Suppressor macrophage treated with lipopolysaccharide for 1 hour (primary cell): ENCODE data around the gene ABCA9.
"Not testable (repeated sequence)": the region's sequence is repeated elsewhere in the genome, so short reads cannot be mapped to it uniquely, and the experiment has no call there.

ENCODE experiments used
- DNase-seq, 3 donors: peaks; one replicate each; pipeline ENCODE4 v3.0.0-alpha.2; 2020 to 2022

The ABCA9 gene

GRCh38 chr17:69042308-69042707 is 18.4 kb downstream of the ABCA9 start:
- DNase-seq: no peak

- DNase-seq: no peak
These were observed 28.9 kb downstream of the ABCA9 start for GRCh38 chr17:69031839-69032238.

GRCh38 chr17:69030169-69030568 is 30.6 kb downstream of the ABCA9 start:
- DNase-seq: no peak

- DNase-seq: no peak
These were observed 42.0 kb downstream of the ABCA9 start for GRCh38 chr17:69018687-69019086.

- DNase-seq: no peak
These were observed 42.6 kb downstream of the ABCA9 start for GRCh38 chr17:69018022-69018615.

- no peak for DNase-seq
These were observed 45.1 kb downstream of the ABCA9 start for GRCh38 chr17:69015631-69016030.

- DNase-seq: peak; percentile 41 to 66 (median 61)
These were observed 47.6 kb downstream of the ABCA9 start for GRCh38 chr17:69012895-69013805.

- no peak for DNase-seq
These were observed 50.8 kb downstream of the ABCA9 start for GRCh38 chr17:69009930-69010329.

GRCh38 chr17:69004759-69005158 is 56.0 kb downstream of the ABCA9 start:
- DNase-seq: not testable (repeated sequence)

- not testable (repeated sequence) for DNase-seq
These were observed 61.0 kb downstream of the ABCA9 start for GRCh38 chr17:68999743-69000142.

GRCh38 chr17:68993112-68993511 is 67.6 kb downstream of the ABCA9 start:
- no peak for DNase-seq

- DNase-seq: no peak
These were observed 72.8 kb downstream of the ABCA9 start for GRCh38 chr17:68987966-68988365.

- DNase-seq: peak; percentile 64 to 78 (median 69)
These were observed 79.4 kb downstream of the ABCA9 start for GRCh38 chr17:68981288-68981687.

GRCh38 chr17:68973098-68973846 is 87.5 kb downstream of the ABCA9 start:
- DNase-seq: peak; percentile 6 to 23 (median 7)

GRCh38 chr17:68972119-68972704 is 88.5 kb downstream of the ABCA9 start:
- peak; percentile 52 to 64 (median 55) for DNase-seq

- peak in 1 of 3 donors; percentile 6 for DNase-seq
These were observed 91.6 kb downstream of the ABCA9 start for GRCh38 chr17:68969101-68969500.

- DNase-seq: no peak
These were observed 96.8 kb downstream of the ABCA9 start for GRCh38 chr17:68963958-68964357.

- DNase-seq: no peak
These were observed 99.4 kb downstream of the ABCA9 start for GRCh38 chr17:68961214-68961882.

GRCh38 chr17:68959117-68959516 is 101.6 kb downstream of the ABCA9 start:
- DNase-seq: not testable (repeated sequence)

- DNase-seq: no peak
These were observed 102.8 kb downstream of the ABCA9 start for GRCh38 chr17:68957944-68958343.

GRCh38 chr17:68955181-68955841 is 105.4 kb downstream of the ABCA9 start, which contains the start of gene ABCA8:
ABCA8 (minus strand) TSS chr17:68955392; CDS start chr17:68942034, 13,358 bp downstream.
- no peak for DNase-seq
